RWPE2 (cell line): ENCODE data around the gene ANK3.

Experiments
- ATAC-seq: fragments of 200-7000 bp; cut with Tn5 transposase; 3 replicates; pipeline ENCODE4 v1.9.1; 2021; ENCODE audit warnings: low read depth
- DNase-seq: peaks from one replicate; pipeline ENCODE4 v3.0.0-alpha.2; 2020; ENCODE audit warnings: low spot score
- H3K27ac ChIP-seq: fragments of 450-650 bp; 2 replicates; pipeline ENCODE4 v1.5.1; 2017; ENCODE audit warnings: mild to moderate bottlenecking; ENCODE audit not compliant: poor library complexity, severe bottlenecking
- H3K27me3 ChIP-seq: fragments of 250-450 bp; sonication (Bioruptor Pico); 2 replicates; pipeline ENCODE4 v1.5.1; 2021; ENCODE audit warnings: mild to moderate bottlenecking, moderate library complexity; ENCODE audit not compliant: insufficient read depth, poor library complexity, severe bottlenecking
- H3K36me3 ChIP-seq: fragments of 250-450 bp; sonication (Bioruptor Pico); 2 replicates; pipeline ENCODE4 v1.5.1; 2020; ENCODE audit warnings: low read depth, mild to moderate bottlenecking, moderate library complexity
- H3K4me1 ChIP-seq: fragments of 250-450 bp; sonication (Bioruptor Pico); 2 replicates; pipeline ENCODE4 v1.5.1; 2021; ENCODE audit warnings: mild to moderate bottlenecking, moderate library complexity; ENCODE audit not compliant: insufficient read depth, poor library complexity, severe bottlenecking
- H3K4me3 ChIP-seq: fragments of 250-450 bp; sonication (Bioruptor Pico); 2 replicates; pipeline ENCODE4 v1.5.1; 2021; ENCODE audit warnings: mild to moderate bottlenecking, moderate library complexity; ENCODE audit not compliant: severe bottlenecking
- H3K9me3 ChIP-seq: fragments of 250-450 bp; sonication (Bioruptor Pico); 2 replicates; pipeline ENCODE4 v1.5.1; 2021; ENCODE audit warnings: mild to moderate bottlenecking, moderate library complexity; ENCODE audit not compliant: severe bottlenecking
- TF ChIP-seq, protein P1 (sequence below): fragments of 450-650 bp; IDR thresholded peaks from one replicate; pipeline ENCODE4 v1.5.1; 2017; ENCODE audit warnings: mild to moderate bottlenecking, moderate library complexity; ENCODE audit not compliant: poor library complexity, severe bottlenecking

The ANK3 gene

DNA sequence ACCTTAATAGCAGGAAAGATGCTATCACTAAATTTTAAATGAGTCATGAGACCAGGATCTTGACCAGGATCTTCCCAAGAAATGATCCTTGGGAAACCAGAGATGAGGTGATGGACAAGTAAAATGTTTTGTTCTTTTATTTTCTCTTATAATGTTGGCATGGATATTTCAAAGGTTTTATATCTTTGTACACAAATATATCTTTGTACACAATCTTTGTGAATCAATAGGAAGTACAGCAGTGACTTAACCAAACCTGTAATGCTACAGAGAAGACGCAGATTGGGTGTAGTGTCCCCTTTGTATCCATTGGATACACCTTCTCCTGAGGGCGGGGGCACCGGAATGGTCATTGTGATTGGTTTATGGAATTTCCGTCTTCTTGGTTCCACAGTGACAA, 303.3 kb downstream of the ANK3 start:
- Histone ChIP-seq H3K27me3 (no peaks in the 10 kb centered on the region), H3K9me3 (no peaks in the 10 kb centered on the region), H3K4me3 (no peak overlapping the region), H3K4me1 (no peaks in the 10 kb centered on the region), H3K36me3 (no peaks in the 10 kb centered on the region), H3K27ac (no peak overlapping the region)
- TF ChIP-seq, protein P1, sequence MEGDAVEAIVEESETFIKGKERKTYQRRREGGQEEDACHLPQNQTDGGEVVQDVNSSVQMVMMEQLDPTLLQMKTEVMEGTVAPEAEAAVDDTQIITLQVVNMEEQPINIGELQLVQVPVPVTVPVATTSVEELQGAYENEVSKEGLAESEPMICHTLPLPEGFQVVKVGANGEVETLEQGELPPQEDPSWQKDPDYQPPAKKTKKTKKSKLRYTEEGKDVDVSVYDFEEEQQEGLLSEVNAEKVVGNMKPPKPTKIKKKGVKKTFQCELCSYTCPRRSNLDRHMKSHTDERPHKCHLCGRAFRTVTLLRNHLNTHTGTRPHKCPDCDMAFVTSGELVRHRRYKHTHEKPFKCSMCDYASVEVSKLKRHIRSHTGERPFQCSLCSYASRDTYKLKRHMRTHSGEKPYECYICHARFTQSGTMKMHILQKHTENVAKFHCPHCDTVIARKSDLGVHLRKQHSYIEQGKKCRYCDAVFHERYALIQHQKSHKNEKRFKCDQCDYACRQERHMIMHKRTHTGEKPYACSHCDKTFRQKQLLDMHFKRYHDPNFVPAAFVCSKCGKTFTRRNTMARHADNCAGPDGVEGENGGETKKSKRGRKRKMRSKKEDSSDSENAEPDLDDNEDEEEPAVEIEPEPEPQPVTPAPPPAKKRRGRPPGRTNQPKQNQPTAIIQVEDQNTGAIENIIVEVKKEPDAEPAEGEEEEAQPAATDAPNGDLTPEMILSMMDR: no peak
- ATAC-seq (no peak), DNase-seq (no peak)

DNA sequence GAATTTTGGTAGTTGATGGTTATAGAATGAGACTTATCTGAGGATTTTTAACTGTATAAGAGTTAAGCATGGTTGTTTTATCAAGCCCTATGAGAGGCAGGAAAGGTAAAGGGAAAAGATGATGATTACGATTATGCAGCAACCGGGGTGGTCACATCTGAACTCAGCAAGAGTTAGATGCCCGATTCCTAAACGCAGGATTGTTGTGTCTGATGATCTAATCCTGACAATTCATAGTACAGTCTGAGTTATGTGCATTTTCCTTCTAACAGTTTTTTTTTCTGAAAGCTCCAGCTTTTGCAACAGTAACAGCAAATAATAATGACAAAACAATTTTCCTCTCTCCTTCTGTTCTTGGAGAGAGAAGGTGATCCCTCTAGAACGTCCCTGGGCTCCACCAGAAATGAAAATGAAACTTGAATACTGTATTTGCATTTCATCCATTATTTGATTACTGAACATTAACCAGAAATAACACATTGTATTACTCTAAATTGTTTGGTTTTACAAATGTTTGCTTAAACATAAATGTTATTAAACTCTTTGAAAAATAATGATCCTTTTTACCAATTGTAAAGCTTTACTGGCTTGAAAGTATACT, 306.8 kb downstream of the ANK3 start:
- H3K4me1 ChIP-seq: no peaks in the 10 kb centered on the region
- no peak overlapping the region for H3K4me3 ChIP-seq
- H3K27me3 ChIP-seq: no peaks in the 10 kb centered on the region
- no peaks in the 10 kb centered on the region for H3K9me3 ChIP-seq
- ATAC-seq (no peak), DNase-seq (no peak)
- no peaks in the 10 kb centered on the region for H3K36me3 ChIP-seq
- TF ChIP-seq, protein P1: no peak
- H3K27ac ChIP-seq: no peak overlapping the region

DNA sequence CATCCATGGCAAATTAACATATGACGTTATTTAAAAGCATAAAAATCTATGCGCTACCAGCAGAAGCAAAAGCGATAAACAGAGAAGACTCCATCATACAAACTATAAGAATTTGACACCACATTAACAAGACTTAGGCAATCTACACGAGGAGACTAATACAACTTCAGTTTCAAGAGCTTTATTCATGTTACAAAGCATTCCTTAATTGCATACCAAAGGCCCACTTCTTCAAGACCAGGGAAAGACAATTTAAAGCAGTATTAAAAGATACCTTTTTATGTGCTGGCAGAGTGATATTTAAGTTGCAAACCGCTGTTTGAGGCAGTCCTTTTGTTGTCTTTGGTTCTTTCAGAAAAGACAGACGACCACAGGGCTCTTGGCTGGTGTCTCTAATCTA, 307.3 kb downstream of the ANK3 start:
- ATAC-seq: no peak
- no peak overlapping the region for H3K27ac ChIP-seq
- no peaks in the 10 kb centered on the region for H3K27me3 ChIP-seq
- no peaks in the 10 kb centered on the region for H3K4me1 ChIP-seq
- no peaks in the 10 kb centered on the region for H3K9me3 ChIP-seq
- no peaks in the 10 kb centered on the region for H3K36me3 ChIP-seq
- no peak overlapping the region for H3K4me3 ChIP-seq
- DNase-seq: no peak
- TF ChIP-seq, protein P1: no peak

DNA sequence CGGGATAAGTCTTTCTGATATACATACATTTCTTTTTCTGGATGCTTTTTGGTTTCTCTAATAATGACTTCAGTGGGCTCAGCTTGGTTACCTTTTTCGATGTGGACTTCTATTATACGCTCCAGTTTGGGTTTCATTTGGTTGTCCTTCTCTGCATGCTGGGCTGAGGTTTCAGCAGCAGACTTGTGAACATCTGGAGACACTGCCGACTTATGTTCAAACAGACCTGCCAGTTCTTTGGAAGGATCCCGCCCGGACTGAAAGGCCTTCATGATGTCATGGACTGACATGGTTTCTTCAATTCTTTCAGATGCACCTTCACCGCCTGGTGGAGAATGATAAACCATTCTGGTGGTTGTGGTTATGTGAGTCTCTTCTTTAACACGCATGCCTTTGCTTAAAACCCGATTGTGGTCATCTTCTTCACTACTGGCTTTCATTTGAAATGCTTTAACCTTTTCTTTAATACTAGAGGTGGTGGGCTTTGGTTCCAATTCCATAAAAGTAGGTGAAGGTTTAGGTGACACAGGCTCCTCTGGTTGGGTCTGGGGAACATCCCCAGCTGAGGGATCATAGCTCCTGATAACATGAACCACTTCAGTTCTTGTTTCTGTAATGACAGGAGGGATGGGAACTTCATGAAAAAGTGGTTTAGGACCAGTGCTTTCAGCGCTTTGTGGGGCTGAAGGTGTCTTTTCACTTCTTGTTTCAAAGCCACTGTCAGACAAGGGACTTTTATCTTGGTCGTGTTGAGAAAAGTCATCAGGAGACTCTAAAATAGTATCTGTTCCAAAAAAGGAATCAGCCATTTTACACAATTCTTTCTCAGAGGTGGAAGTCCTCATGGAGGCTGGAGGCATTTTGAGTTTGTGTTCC, 315.7 kb downstream of the ANK3 start:
- no peaks in the 10 kb centered on the region for H3K27me3 ChIP-seq
- DNase-seq (no peak), ATAC-seq (no peak)
- no peaks in the 10 kb centered on the region for H3K4me1 ChIP-seq
- no peak overlapping the region for H3K4me3 ChIP-seq
- no peaks in the 10 kb centered on the region for H3K9me3 ChIP-seq
- no peak overlapping the region for H3K27ac ChIP-seq
- TF ChIP-seq, protein P1: no peak
- no peaks in the 10 kb centered on the region for H3K36me3 ChIP-seq

DNA sequence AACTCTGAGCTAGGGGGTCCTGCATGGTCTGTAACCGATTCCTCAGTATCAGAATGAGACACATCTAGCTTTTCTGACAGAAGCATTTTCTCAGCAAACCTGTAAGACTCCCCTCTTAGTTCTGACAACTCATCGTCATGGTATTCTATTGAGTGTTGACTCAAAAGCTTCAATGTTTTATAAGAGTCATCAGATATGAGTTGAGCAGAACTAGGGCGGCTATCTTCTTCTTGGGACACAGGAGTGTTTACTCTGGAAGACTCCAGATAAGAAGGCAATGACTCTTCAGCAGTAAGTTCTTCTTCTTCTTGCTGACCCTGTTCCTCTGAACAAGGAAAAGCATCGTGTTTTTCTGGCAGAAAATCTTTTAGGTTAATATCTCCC, 316.3 kb downstream of the ANK3 start:
- Histone ChIP-seq H3K36me3 (no peaks in the 10 kb centered on the region), H3K4me3 (no peak overlapping the region), H3K27me3 (no peaks in the 10 kb centered on the region), H3K27ac (no peak overlapping the region), H3K4me1 (no peaks in the 10 kb centered on the region), H3K9me3 (no peaks in the 10 kb centered on the region)
- DNase-seq: no peak
- ATAC-seq: no peak
- TF ChIP-seq, protein P1: no peak
